ENCODE data around the gene EYA3.

The EYA3 gene

DNA sequence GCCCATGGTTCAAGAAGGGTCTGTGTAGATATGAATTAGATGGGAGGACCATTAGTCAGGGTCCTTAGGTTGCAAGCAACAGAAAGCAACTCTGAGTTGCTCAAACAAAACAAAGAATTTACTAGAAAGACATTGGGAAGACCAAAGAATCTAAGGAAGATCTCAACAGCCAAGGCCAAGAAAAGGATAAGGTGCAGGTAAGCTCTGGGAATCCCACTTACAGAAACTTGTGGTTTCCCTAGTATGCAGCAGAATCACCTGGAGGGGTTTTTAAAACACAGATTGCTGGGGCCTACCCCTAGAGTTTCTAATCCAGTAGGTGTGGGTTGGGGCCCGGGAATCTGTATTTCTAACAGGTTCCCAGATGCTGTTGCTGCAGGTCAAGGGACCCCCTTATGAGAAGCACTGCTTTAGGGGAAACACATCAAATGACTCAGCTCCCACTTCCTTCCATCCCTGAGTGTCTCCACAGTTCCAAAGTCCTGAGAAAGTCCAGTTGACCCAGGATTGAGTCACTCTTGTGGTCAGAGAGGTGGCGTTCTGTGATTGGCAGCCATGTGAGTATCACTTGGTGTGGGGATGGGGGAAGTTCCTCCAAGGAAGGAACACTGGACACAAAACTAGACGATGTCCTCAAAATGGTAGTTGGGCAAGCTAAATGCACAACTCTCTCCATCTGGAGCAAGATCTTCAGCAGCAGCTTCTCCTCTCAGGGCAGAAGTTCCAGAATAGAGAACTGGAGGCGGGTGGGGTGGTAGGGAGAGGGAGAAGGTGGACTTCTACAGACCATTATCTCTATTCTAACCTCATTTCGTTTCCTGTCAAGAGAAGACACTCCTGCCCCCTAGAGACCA is 24.2 kb upstream of the EYA3 start:
- peak; percentile 40 for DNase-seq

- no peak for DNase-seq
Measured at GRCh38 chr1:28111157-28111556, 22.7 kb upstream of the EYA3 start.

DNA sequence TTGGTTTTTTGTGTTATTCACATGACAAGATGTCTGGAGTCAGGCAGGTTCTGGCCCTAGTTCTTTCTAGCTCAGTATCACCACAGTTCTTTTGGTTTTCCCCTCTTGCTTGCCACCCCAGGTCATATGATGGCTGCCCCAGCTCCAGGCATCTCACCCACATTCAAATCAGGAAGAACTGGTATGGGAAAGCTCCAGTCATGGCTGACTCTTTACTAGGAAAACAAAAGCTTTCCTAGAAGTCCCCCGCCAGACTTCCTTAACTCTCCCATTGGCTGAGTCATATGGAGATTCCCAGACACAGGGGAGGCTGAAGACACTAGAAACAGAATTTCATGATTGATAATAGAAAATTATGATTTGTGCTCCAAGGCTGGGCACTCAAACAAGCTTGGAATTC is 22.1 kb upstream of the EYA3 start:
- DNase-seq = no peak

DNA sequence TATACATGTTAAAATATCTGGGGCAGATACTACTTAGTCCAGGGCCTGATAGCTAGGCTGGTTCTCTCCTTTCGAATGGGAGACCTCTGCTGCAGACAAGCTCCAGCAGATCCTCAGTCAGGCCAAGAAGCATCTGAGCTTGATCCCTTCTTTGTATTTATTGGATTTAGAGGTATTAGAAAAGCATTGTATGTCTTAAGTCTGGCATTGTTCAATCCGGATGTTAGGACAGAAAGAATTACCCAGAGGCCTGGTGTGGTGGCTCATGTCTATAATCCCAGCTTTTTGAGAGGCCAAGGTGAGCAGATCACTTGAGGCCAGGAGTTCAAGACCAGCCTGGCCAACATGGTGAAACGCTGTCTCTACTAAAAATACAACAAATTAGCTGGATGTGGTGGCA is 21.2 kb upstream of the EYA3 start:
- no peak for DNase-seq

DNA sequence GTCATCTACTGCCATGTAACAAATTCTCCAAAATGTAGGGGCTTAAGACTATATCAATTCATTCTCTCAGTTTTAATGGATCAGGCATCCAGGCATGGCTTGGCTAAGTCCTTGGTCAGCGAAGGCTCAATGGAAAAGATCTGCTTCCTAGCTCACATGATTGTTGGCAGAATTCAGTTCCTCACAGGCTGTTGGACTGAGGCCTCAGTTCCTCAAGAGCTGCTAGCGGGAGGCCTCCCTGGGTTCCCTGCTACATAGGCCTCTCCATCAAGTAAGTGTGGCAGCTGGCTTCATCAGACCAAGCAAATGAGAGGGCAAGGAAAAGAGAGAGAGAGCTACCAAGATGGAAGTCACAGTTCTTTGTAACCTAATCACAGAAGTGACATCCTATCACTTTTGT is 19.6 kb upstream of the EYA3 start:
- peak; percentile 12 for DNase-seq

GRCh38 chr1:28104866-28105467 is 16.6 kb upstream of the EYA3 start:
- DNase-seq = peak; percentile 79

GRCh38 chr1:28102189-28102588 is 13.8 kb upstream of the EYA3 start:
- DNase-seq = no peak

DNA sequence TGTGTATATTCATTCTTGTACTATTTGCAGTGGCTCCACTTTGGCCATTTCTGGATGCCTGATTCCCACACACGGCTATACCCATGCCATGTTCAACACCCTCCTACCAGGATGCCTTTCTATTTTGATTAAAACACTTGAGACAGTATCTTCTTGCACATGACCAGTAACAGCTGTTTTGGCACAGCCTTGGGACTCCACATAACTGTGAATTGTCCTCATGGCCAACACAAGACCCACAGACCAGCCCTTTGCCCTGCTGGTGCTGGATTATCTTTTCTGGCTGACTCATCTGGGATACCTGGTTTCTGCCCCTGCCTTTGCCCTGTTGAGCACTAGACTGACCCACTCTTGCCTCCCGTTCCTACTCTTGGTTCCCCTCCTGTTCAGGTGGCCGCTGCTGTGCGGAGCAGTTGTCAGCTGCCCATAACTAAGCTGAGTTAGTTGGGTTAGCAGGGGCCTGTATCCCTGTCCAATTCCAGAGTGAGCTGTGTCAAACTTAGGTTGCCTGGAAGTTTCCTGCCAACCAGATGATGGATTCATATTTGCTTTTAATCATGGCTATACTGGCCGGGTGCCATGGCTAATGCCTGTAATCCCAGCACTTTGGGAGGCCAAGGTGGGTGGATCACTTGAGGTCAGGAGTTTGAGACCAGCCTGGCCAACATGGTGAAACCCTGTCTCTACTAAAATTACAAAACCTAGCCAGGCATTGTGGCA is 10.8 kb upstream of the EYA3 start:
- DNase-seq = no peak

GRCh38 chr1:28097100-28097472 is 8.7 kb upstream of the EYA3 start:
- DNase-seq = no peak

DNA sequence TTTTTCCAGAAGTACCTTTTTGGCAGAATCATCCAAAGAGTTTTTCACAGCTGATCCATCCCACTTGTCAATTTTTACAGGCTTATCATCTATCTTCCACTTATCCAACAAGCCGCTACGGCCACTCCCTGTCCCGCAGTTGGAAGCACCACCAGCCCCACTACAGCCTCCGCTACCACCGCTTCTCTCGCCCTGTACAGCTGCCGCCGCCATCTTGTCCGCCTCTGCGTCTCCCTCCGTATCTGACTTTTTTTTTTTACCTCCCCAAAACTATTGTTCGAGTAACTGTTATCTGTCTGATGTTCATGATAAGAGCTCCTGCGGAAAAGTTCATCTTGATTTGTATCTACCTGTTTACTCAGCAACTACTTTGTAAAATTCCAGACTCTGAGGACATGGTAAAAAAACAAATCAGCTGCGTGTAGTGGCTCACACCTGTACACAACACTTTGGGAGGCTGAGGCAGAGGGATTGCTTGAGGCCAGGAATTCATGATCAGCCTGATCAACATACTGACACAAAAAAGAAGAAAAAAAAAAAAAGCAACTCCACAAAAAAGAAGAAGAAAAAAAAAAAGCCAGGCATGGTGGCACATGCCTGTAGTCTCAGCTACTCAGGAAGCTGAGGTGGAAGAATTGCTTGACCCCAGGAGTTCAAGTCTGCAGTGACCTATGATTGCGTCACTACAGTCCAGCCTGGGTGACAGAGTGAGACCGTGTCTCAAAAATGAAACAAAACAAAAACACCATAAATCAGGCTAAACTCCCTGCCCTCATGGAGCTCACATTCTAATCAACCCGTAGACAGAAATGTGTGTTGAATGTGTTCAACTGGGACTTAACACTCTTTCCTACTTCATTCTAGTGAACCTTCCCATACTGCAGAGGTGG is 8.0 kb upstream of the EYA3 start:
- DNase-seq = no peak

- peak; percentile 79 for DNase-seq
Measured at GRCh38 chr1:28091043-28091781, 2.8 kb upstream of the EYA3 start.

- DNase-seq = no peak
Measured at GRCh38 chr1:28087614-28088167, 719 bp downstream of the EYA3 start.

DNA sequence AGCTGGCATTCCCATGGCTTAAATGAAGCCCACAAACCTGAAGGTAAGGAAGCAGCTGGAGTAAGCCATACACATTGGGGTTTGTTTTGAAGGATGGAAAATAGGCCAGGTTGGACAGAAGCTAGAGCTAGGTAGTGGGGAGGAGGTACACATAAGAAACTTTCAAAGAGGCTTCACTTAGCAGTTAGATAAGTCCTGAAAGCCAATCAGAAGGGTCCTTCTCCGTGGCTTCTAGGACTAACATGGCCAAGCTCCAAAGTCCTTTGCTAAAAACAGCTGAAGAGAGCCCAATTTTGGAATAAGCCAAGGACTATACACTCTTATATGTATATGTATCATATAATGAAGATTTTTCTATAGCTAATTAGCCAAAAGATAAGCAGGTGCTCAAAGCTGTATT is 1.8 kb downstream of the EYA3 start:
- no peak for DNase-seq

GRCh38 chr1:28085129-28085528 is 3.3 kb downstream of the EYA3 start:
- DNase-seq = no peak

- no peak for DNase-seq
Measured at GRCh38 chr1:28083876-28084275, 4.5 kb downstream of the EYA3 start.

- DNase-seq = peak; percentile 40
Measured at GRCh38 chr1:28078680-28079626, 9.5 kb downstream of the EYA3 start.

DNA sequence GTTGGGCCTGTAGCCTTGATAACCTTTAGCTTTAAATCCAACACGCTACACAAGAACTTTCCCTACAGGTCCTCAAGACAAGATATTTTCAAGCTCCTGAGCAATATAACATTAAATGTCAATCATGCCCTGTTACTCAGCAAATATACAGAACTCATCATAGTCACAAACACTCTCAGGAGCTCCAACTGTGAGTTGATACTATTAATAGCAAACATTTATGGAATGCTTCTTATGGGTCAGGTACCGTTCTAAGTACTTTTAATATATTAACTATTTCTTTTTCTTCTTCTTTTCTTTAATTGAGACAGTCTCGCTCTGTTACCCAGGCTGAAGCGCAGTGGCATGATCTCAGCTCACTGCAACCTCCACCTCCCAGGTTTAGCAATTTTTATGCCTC is 10.1 kb downstream of the EYA3 start:
- DNase-seq = no peak

GRCh38 chr1:28074892-28075511 is 13.4 kb downstream of the EYA3 start:
- no peak for DNase-seq

DNA sequence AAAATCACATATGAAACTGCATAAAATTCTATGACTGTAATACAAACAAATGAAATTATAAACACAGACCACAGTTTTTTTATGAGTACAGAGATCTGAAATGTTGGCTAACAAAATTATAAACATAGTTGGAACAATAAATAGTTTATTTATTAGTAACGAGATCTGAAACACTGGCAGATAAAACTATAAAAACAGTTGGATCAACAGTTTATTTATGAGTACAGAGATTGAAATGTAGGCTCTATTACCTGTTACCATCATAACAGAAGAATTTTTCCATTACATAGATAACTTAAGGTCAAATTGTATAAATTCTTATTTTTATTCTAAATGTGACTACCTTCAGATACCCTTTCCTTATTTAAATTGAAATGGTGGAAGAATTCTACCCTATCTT is 14.5 kb downstream of the EYA3 start:
- no peak for DNase-seq

DNA sequence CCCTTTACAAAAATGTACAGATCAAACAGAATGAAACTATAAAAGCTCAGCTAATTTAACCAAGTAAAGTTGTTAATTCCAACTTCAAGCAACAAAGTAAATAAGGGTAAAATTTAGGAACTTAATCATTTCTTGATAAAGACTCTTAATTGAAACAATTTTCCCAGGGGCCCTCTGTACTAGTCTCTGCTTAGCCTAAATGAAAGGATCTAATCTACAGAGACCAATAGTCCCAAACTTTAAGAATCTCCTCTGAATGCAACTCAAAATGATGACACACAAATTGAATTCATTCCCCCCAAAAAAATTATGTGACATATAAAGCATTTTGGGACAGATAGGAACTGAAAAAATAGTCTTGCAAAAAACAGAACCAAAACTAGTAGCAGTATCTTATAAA is 16.6 kb downstream of the EYA3 start:
- no peak for DNase-seq

All from midbrain (tissue), 1 donor.